Panc1 (cell line): Measurements from ENCODE around the gene CEP170B. TPM values are rescaled to one million over a fixed set of nuclear protein-coding genes. Genes with fewer than 3 reads are reported as not detected.

Source experiments
- ATAC-seq: fragments of 200-7000 bp; cut with Tn5 transposase; 2 replicates; pipeline ENCODE4 v1.9.1; 2020; ENCODE audit warnings: mild to moderate bottlenecking, moderate library complexity
- BruUV-seq: library from RNA; stranded (reverse); fragments of 400-500 nt; replicated peaks from 2 replicates; lab custom pipeline; 2021; lab: Mats Ljungman, UMichigan
- CTCF ChIA-PET: fragments of 300-600 bp; sonication (Branson Sonifier 250); formaldehyde crosslinking; loops from one replicate; lab custom pipeline; 2022; ENCODE audit warnings: antibody characterized with exemption; lab: Charles Lee
- POLR2A ChIA-PET: fragments of 300-600 bp; sonication (Branson Sonifier 250); formaldehyde crosslinking; loops from one replicate; lab custom pipeline; 2022; ENCODE audit warnings: antibody characterized with exemption; lab: Charles Lee
- DNase-seq: peaks from one replicate; pipeline ENCODE4 v3.0.0-alpha.2; 2010; ENCODE audit warnings: low read depth, low spot score
- H3K27ac ChIP-seq: 2 replicates; pipeline ENCODE4 v1.5.1; 2011; ENCODE audit warnings: mild to moderate bottlenecking, low read length, inconsistent platforms
- H3K27me3 ChIP-seq: fragments of 200-500 bp; sonication (Bioruptor generic); 2 replicates; pipeline ENCODE4 v1.6.0; 2014; ENCODE audit warnings: low read length, inconsistent platforms; ENCODE audit not compliant: control insufficient read depth, insufficient read depth
- H3K36me3 ChIP-seq: fragments of 200-500 bp; sonication (Bioruptor generic); 2 replicates; pipeline ENCODE4 v1.5.1; 2014; ENCODE audit warnings: inconsistent platforms, mild to moderate bottlenecking, low read length, moderate library complexity; ENCODE audit not compliant: control insufficient read depth, insufficient read depth
- H3K4me1 ChIP-seq: 2 replicates; pipeline ENCODE4 v1.5.1; 2011; ENCODE audit warnings: inconsistent platforms, mild to moderate bottlenecking, low read length, moderate library complexity; ENCODE audit not compliant: control insufficient read depth, insufficient read depth
- H3K4me3 ChIP-seq, 2 experiments: 2 replicates each; pipeline ENCODE4 v1.5.1; 2011 to 2012; ENCODE audit warnings: low read depth in 2 of 2, low read length in 2 of 2, mild to moderate bottlenecking in 2 of 2, inconsistent platforms in 1 of 2, moderate library complexity in 1 of 2
- H3K9me3 ChIP-seq: fragments of 200-500 bp; sonication (Bioruptor generic); 2 replicates; pipeline ENCODE4 v1.5.1; 2014; ENCODE audit warnings: low read depth, mild to moderate bottlenecking, inconsistent platforms, low read length, moderate library complexity; ENCODE audit not compliant: control insufficient read depth, insufficient read depth
- CTCF ChIP-seq: fragments of 450-650 bp; IDR thresholded peaks from 2 replicates; pipeline ENCODE4 v1.5.1; 2017; ENCODE audit warnings: mild to moderate bottlenecking
- POLR2AphosphoS5 ChIP-seq: IDR thresholded peaks from 2 replicates; pipeline ENCODE4 v1.6.1; 2012; ENCODE audit warnings: mild to moderate bottlenecking, low read depth, low read length, moderate library complexity
- SIN3A ChIP-seq: IDR thresholded peaks from 2 replicates; pipeline ENCODE4 v1.6.1; 2012; ENCODE audit warnings: low read depth, mild to moderate bottlenecking, low read length, moderate library complexity, borderline replicate concordance; ENCODE audit not compliant: insufficient read depth
- TCF7L2 ChIP-seq: IDR thresholded peaks from 2 replicates; pipeline ENCODE4 v1.6.1; 2011; ENCODE audit warnings: mild to moderate bottlenecking, low read depth, low read length, inconsistent platforms
- in situ Hi-C: cut with HindIII; loops from 2 replicates; pipeline ENCODE4 v1.10.0; 2016; ENCODE audit warnings: low sequenced_read_pairs, low pct_unique_long_range_greater_than_20kb
- intact Hi-C: fragments of 100-400 bp; cut with micrococcal nuclease; formaldehyde crosslinking; loops from one replicate; pipeline ENCODE4 v1.10.0; 2022; ENCODE audit not compliant: unreplicated experiment
- total RNA-seq: library from RNA; stranded (reverse); gene quantifications from one replicate; pipeline ENCODE4 v1.2.1, GENCODE V29; 2021; ENCODE audit not compliant: unreplicated experiment
- TF ChIP-seq, protein P1 (sequence below), 2 experiments: IDR thresholded peaks; 2 replicates each; pipeline ENCODE4 v1.6.1; 2011 to 2012; ENCODE audit warnings: low read depth in 2 of 2, control low read depth in 1 of 2, low read length in 1 of 2, mild to moderate bottlenecking in 1 of 2, moderate library complexity in 1 of 2; ENCODE audit not compliant: insufficient read depth in 1 of 2

CEP170B gene
- total RNA-seq, 1 experiment from 2014 or later = 17.8 TPM

DNA sequence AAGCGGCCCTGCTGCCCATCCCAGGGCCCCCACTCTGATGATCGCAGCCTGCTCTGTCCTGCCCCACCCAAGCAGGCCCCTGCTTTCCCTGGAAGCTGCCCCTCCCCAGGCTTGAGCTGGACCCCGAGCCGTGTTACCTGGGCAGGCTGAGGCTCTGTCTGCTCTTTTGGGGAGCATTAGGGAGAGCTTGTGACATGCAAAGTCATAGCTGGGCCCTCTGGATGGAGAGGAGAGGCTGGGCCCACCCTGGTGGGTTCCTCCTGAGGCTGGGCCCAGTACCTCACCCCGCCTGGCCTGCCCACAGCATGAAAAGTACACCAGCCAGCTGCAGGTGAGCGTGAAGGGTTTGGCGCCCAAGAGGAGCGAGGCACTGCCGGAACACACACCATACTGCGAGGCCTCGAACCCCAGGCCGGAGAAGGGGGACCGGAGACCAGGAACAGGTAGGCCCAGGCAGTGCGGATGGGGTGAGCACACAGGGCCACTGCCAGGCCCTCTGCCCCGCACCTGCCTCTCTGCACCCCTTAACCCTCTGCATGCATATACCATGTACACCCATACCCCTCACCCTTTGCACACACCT, 15.0 kb downstream of the CEP170B start:
- no peak for ATAC-seq
- CTCF ChIA-PET = no interaction called here
- no peaks in the 10 kb centered on the region for H3K9me3 ChIP-seq
- no peak for TF ChIP-seq TCF7L2
- TF ChIP-seq SIN3A = no peak
- TF ChIP-seq, protein P1, sequence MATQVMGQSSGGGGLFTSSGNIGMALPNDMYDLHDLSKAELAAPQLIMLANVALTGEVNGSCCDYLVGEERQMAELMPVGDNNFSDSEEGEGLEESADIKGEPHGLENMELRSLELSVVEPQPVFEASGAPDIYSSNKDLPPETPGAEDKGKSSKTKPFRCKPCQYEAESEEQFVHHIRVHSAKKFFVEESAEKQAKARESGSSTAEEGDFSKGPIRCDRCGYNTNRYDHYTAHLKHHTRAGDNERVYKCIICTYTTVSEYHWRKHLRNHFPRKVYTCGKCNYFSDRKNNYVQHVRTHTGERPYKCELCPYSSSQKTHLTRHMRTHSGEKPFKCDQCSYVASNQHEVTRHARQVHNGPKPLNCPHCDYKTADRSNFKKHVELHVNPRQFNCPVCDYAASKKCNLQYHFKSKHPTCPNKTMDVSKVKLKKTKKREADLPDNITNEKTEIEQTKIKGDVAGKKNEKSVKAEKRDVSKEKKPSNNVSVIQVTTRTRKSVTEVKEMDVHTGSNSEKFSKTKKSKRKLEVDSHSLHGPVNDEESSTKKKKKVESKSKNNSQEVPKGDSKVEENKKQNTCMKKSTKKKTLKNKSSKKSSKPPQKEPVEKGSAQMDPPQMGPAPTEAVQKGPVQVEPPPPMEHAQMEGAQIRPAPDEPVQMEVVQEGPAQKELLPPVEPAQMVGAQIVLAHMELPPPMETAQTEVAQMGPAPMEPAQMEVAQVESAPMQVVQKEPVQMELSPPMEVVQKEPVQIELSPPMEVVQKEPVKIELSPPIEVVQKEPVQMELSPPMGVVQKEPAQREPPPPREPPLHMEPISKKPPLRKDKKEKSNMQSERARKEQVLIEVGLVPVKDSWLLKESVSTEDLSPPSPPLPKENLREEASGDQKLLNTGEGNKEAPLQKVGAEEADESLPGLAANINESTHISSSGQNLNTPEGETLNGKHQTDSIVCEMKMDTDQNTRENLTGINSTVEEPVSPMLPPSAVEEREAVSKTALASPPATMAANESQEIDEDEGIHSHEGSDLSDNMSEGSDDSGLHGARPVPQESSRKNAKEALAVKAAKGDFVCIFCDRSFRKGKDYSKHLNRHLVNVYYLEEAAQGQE (IDR thresholded peaks at IDR 0.05; ENCODE audit: insufficient read depth in 1 of 2, low read depth in 2 of 2, low read length in 1 of 2) = no peak
- no peaks in the 10 kb centered on the region for H3K27me3 ChIP-seq
- no peak overlapping the region for H3K27ac ChIP-seq
- BruUV-seq = no TSS peak
- POLR2A ChIA-PET = no interaction called here
- H3K36me3 ChIP-seq = no peaks in the 10 kb centered on the region
- H3K4me1 ChIP-seq = no peaks in the 10 kb centered on the region; the same call in 1 of the 2 replicates
- in situ Hi-C loops = no loop called here
- no peak overlapping the region for H3K4me3 ChIP-seq
- intact Hi-C loops = no loop called here
- DNase-seq = no peak

DNA sequence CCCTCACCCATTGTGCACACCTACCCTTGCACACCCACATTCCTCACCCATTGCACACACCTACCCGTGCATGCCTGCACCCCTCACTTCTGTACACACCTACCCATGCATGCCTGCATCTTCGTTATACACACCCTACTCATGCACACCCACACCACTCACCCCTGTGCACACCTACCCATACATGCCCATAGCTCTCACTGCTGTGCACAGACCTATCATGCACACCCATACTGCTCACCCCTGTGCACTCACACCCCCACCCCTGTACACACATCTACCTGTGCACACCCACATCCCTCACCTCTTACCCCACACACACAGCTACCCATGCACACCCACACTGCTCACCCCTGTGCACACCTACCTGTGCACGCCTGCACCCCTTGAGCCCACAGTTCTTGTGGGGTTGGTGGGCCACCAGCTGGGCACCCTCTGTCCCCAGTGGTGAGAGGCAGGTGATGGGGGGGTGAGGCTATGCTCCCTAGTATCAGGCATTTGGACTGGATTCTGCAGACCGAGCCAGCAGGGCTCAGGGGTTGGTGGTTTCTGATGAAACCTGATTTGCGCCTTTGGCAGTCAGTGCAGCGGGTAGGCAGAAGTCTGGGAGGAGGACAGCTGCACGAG, 15.6 kb downstream of the CEP170B start:
- in situ Hi-C loops = no loop called here
- POLR2A ChIA-PET = no interaction called here
- no peaks in the 10 kb centered on the region for H3K9me3 ChIP-seq
- no peak for TF ChIP-seq TCF7L2
- no peak for TF ChIP-seq SIN3A
- TF ChIP-seq POLR2AphosphoS5 = no peak
- TF ChIP-seq CTCF = no peak
- TF ChIP-seq, protein P1 (IDR thresholded peaks at IDR 0.05; ENCODE audit: insufficient read depth in 1 of 2, low read depth in 2 of 2, low read length in 1 of 2) = no peak
- no peak overlapping the region for H3K4me3 ChIP-seq
- H3K27me3 ChIP-seq = no peaks in the 10 kb centered on the region
- intact Hi-C loops = no loop called here
- no TSS peak for BruUV-seq
- no peaks in the 10 kb centered on the region for H3K36me3 ChIP-seq
- DNase-seq (no peak), ATAC-seq (no peak)
- H3K4me1 ChIP-seq = no peaks in the 10 kb centered on the region
- H3K27ac ChIP-seq = no peak overlapping the region
- CTCF ChIA-PET = no interaction called here
